GM12872 (cell line): ENCODE results near the gene OBI1.

Experiments
- TF ChIP-seq, protein P1 (sequence below): IDR thresholded peaks from 3 replicates; pipeline ENCODE4 v1.5.1; 2011; ENCODE audit warnings: low read depth, mild to moderate bottlenecking, low read length, moderate library complexity; ENCODE audit not compliant: insufficient read depth

The OBI1 gene

DNA sequence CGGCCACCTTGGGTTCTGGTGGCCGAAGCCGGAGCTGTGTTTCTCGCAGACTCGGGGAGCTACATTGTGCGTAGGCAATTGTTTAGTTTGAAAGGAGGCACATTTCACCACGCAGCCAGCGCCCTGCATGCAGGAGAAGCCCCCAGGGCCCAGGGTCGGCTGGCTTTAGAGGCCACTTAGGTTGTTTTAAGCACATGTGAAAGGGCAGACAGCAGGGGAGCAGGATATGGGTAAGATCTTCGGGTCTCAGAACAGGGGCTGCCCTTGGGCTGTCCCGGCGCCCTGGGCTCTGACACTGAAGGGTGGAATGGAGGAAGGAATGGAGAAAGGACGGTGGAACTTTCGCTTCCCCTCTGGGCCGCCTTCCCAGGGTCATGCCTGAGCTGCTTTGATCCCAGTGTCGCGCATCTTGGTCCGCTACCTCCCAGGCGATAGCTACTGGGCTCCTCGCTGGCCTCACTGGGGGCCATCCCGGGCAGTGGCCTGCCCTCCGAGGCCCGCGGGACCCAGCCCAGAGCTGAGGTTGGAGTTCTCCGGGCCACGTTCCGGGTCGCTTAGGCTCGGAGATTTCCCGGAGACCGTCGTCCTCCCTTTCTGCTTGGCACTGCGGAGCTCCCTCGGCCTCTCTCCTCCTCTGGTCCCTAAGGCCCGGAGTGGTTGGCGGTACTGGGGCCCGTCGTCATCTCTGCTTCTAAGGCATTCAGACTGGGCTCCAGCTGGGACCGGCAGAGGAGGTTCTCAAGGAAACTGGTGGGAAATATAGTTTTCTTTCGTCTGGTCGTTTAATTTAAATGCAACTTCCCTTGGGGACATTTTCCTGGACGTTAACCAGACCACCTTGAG, 51.3 kb downstream of the OBI1 start:
- TF ChIP-seq, protein P1, sequence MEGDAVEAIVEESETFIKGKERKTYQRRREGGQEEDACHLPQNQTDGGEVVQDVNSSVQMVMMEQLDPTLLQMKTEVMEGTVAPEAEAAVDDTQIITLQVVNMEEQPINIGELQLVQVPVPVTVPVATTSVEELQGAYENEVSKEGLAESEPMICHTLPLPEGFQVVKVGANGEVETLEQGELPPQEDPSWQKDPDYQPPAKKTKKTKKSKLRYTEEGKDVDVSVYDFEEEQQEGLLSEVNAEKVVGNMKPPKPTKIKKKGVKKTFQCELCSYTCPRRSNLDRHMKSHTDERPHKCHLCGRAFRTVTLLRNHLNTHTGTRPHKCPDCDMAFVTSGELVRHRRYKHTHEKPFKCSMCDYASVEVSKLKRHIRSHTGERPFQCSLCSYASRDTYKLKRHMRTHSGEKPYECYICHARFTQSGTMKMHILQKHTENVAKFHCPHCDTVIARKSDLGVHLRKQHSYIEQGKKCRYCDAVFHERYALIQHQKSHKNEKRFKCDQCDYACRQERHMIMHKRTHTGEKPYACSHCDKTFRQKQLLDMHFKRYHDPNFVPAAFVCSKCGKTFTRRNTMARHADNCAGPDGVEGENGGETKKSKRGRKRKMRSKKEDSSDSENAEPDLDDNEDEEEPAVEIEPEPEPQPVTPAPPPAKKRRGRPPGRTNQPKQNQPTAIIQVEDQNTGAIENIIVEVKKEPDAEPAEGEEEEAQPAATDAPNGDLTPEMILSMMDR, result no peak

DNA sequence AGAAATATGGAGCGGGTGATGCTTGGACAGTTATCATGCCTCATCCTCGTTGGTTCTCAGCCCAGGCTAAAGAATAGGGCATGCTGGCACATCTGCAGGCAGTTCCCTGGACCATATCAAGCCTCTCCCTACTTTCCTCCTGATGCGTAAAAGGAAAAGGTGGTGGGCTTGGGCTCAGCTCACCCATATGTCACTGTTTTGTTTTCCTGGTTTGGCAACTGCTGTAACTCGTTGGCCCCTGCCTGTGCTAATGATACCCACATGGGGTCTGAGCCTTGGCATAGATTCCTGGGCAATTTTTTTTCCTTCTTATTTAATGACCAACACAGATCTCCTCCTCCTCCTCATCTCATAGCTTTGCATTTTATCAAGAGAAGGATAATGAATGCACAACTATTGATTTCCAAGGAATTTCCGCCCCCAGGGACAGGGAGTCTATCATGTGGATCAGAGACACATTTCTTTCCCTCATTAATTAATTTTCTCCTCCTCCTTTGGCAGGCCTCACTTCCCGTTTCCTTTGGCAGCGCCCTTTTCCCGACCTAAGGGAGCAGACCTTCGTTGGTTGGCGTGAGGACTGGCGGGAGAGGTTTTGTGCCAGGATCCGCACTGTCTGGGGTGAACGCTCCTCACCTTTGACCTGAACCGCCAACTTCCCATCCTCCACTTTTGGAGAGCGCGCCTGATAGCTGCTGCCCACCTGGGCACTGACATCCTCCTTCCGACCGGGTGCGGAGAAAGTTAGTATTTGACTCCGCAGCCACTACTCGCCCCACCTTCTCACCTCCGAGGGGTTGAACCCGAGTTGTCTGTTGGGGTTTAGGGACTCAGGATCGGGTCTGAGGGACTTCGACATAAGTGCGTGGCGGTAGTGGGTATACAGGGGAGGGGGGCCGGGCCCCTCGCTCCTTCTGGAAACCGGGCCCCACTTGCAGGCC, 52.2 kb downstream of the OBI1 start:
- TF ChIP-seq, protein P1, result no peak

DNA sequence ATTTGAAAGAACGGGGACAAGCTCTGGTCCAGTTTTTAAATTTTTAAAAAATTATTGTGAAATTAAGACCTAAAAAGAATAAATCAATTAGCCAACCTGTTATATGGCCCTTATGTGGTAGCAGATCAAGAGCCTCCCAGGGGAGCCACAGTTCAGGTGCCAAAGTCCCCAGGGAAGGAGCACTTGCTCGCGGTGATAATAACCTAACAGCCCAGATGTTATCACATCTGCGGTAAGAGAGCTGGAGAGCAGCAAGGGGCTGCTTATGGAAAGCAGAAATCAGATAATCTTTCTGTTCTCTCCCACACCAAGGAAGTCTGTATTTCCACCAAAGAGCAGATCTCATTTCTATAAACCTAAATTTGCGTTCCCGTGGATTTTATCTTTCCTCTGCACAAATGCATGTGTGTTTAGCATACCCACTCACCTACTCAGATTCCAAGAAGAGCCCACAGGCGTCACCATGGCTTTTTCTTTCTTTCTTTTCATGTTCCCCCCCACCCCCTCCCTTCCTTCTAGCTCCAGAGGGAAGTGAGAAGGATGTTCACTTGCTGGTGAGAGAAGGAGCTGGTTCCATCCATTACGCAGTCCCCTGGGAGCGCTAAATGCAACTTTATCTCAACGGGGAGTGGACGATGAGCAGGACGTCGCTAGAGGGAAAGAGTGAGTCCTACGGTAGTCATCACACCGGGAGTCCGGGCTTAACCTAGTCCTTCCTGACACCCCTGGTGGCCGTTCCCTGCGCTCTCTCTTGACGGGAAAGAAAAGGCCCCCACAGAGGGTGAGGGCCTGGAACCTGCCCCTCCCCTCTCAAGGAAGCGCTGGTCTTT, 54.0 kb downstream of the OBI1 start:
- TF ChIP-seq, protein P1, result no peak

DNA sequence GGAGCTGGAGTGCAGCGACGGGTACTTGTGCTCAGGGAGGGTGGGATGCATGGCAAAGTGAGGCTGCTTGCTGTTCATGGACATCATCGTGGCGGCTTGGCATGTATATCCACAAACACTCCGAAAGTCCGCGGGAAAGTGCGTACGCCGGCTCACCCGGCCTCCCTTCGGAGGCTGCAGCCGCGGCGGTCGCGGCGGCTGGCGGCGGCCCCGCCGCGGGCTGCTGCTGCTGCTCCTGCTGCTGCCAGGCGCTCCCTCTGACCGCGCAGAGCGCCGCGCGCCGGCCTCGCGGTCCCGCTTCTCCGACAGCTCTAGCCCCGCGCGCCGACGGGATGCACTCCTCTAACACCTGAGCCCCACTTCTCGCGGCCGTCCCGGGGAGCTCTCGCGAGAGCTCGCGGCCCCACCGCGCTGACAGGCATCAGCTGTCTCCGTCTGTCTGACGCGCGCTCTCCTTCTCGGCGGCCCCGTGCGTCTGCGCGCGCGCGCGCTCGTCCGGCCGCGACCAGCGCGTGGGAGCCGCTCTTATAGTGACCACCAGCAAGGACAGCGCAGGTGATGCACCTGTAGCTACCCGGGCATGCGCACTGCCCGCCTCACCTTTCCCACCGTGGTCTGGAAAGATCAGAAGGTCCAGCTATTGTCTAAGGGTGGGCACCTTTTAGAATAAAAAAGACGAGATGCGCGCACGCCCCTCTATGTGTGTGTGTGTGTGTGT, 55.6 kb downstream of the OBI1 start, which contains the start of gene POU4F1:
Gene POU4F1, minus strand, starts transcription at position 313 of the 718 bp plus-strand sequence. Its CDS starts 226 bp downstream, at position 87.
- TF ChIP-seq, protein P1, result no peak

DNA sequence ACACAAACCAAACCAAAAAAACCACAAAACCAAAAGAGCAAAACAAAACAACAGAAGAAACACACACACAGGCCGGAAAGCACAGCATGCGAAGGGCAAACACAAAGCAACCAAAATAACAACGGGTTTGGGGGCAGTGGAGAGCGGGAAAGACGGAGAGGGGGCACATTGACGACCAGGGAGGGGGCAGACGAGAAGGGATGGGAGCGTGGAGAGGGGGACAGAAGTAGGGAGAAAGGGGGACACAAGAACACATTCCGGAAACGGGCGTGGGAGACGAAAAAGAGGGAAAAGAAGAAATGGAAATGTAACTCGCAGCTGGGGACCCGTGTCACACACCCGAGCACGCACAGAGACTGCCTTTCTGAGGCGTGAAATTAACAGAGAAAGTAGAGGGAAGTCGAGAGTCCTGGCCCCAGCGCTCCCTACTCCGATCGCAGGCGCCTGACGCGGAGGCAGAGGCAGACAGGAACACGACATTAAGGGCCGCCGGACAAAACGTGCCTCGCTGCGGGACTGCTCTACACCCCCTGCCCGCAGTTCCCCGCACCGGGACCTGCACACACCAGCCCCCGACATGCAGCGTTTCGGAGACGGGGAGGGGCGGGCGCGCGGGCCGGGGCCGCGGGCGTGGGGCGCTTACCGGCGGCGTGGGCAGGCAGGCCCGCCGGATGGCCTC, 56.3 kb downstream of the OBI1 start:
- TF ChIP-seq, protein P1, result no peak

DNA sequence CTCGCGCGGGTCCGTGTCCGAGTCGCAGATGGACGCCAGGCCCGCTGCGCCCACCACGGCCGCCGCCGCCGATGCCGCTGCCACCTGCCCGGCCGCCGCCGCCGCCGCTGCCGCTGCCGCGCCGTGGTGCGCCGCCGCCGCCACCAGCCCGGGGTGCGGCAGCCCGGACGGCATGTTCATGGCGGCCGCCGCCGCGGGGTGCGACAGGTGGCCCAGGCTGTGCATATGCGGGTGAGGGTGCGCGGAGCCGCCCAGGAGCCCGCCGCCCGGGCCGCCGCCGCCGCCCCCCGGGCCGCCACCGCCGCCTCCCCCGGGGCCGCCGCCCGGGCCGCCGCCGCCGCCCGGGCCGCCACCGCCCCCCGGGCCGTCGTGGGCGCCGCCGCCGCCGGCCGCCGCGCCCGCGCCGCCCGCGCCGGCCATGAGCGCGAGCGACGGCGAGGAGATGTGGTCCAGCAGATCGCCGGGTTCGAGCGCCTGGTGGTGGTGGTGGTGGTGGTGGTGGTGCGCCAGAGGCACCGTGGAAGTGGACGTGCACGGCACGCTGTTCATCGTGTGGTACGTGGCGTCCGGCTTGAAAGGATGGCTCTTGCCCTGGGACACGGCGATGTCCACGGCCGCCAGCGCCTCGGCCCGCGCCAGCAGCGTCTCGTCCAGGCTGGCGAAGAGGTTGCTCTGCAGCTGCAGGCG, 56.9 kb downstream of the OBI1 start:
- TF ChIP-seq, protein P1, result no peak
